Pulmonary artery endothelial cell (primary cell): ENCODE measurements around the gene DPP4. TPM values are rescaled to one million over a fixed set of nuclear protein-coding genes. Genes with fewer than 3 reads are reported as not detected.
"Not testable (repeated sequence)": the region's sequence is repeated elsewhere in the genome, so short reads cannot be mapped to it uniquely, and the experiment has no call there.

Experiments used
- DNase-seq: peaks from one replicate; pipeline ENCODE4 v3.0.0-alpha.2; 2011; ENCODE audit warnings: low read depth, low spot score
- total RNA-seq: library from RNA; depleted of rRNA; stranded (reverse); fragments of >200 nt; gene quantifications from 2 replicates; pipeline ENCODE4 v1.2.3, GENCODE V29; 2014

DPP4 gene
- total RNA-seq, 1 donor from 2014 or later = 9.2 TPM

DNA sequence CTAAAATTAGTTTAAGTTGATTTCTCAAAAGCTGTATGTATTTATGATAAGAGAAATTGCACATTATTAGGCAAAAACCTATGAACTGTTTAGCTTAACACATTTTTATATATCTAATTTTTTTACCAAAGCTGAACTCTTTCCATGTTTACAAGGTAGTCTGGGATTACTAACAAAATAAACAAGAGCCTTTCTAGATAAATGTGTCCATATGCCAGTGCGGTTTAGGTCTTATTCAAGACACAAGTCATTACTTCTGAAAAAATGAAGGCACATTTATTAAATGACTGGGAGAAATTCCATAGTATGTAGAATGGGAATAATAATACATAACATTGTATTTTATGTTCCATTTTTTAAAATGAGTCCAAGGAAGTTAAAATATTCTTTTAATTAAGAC, 82.0 kb downstream of the DPP4 start:
- DNase-seq = no peak

DNA sequence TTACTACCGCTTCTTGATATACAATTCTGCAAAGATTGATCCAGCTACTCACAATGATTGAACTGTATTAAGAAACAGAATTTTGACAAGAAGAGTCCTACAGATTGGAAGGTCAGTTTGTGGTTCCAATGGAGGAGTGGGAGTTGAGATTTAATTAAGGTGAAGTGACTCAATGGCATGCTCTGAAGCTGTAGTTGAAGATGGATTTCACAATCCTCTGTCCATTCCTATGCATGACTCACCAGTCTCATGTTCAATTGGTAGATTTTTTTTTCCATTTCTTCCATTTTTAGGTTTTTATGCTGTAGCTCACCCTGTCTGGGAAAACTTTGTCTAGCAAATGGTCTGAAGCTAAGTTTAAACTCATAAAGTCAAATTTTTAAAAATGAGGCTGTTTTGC, 83.3 kb downstream of the DPP4 start:
- DNase-seq = no peak

GRCh38 chr2:161990036-161990435, 84.0 kb downstream of the DPP4 start:
- DNase-seq = no peak

DNA sequence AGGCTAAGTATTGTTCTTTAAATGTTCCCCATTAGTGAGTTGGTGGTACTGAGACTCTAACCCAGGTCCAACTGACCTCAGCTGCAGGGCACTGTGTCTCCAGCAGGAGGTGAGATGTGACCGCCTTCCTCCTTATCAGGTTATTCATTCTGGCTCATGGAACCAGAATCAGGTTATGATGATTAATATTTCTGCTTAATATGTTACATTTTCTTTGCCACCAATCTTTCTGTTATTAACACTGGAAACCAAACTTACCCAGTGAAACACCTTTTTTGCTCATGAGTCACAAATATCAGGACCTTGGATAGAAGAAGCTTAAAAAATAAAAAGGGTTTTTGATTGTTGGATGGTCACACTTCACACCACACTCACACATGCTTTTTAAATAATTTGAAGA, 85.4 kb downstream of the DPP4 start:
- no peak for DNase-seq

DNA sequence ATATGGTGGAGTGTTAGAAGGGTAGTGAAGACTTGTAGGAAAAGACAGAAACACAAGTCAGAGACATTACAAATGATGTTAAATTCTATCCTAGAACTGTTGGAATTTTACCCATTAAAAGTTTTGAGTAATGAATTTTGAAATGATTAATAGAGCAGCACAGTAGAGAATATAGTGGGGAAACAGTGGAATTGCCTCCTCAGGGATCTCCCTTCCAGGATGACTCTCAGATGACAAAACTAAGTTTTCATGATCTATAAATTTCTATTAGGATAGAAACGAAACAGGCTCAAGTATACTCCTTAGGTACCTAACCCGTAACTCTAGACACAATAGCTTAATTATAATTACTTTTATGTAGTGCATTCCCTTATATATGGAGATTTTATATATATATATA, 86.7 kb downstream of the DPP4 start:
- no peak for DNase-seq

DNA sequence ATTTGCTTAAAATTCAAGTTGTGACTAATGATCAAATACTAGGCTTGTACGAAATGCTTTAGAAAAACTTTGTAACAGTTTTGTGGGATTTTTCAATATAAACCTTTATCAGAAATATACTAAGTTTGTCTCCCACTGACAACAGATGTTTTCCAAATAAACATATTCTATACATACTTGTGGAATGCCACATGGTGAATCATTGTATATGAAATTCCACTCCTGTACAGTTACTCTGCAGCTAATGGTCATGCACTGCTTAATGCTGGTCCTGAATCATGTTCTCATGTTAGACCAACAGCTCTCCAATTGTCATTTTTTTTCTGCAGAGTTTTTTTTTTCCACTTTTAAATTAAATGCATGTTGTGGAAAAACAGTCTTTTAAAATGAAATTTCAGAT, 90.1 kb downstream of the DPP4 start:
- DNase-seq = no peak

GRCh38 chr2:161983331-161983651, 90.7 kb downstream of the DPP4 start:
- no peak for DNase-seq

DNA sequence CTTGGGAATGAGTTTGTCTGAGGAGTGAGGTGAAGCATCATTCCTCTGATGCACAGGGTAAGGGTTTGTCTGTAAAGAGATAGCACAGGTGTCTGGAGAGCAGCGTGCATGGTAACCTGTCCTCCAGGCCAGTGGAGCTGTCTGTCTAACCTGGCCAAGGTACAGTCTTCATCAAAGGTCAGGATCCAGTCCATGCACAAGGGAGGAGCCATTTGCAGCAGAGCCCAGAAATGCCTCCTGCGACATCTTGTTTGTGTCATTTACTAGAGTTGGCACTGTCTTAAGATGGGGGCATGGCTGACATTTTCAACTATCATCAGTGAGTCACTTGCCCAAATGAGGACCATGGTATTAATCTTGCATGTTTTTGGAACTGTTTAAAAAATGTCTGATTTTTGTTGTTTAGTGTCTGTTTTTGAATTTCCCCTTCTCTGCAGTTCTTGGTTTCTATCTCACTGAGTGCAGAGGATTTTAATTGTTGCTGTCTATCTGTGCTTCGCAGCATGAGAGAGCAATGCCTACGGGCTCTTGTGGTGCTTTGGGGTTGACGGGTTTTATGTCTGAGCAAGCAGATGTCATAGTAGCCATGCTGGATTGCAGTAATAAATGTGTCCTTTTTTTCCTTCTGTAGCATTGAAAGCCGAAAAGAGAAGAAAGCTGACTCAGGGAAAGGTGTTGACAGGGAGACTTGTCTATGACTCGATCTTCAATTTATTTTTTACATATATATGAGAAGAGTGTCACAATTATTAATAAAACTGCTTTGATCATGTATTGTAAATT, 91.3 kb downstream of the DPP4 start:
- DNase-seq = no peak

- no peak for DNase-seq
Measured at GRCh38 chr2:161981679-161982250, 92.2 kb downstream of the DPP4 start.

DNA sequence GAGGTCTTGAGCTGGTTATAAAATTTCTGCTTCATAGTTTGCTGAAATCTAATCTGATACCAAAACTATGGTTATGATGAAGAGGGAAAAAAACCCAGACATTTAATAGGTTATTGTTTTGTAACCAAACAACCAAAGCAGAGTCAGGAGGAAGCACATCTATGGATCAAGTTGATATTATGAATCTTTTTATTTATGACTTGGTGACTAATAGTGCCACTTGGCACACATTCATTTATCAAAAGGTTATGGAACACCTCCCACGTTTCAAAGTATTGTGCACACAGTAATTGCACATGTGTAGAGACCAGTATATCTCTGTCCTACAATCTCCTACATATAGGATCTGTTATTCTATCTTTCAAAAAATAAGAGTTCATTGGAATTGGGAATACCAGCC, 93.0 kb downstream of the DPP4 start:
- no peak for DNase-seq

DNA sequence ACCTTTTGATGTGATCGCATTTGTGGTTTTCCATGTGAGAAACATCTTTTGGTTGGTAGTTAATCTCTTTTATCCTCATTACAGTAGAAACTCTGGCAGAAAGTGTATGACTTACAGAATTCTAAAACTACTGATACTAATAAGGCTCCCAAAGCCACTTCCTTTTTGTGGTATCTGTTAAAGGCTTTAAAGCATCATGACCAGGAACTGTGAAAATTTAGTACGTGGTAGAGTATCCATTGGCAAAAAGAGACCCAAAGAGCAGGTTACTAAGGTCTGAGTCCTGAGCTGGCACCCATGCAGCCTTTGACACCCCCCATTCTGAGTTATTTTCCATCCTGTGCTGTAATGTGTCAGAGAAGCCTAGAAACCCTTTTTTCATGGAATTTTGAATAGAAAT, 94.5 kb downstream of the DPP4 start:
- no peak for DNase-seq

GRCh38 chr2:161977926-161978325, 96.1 kb downstream of the DPP4 start:
- DNase-seq = not testable (repeated sequence)

DNA sequence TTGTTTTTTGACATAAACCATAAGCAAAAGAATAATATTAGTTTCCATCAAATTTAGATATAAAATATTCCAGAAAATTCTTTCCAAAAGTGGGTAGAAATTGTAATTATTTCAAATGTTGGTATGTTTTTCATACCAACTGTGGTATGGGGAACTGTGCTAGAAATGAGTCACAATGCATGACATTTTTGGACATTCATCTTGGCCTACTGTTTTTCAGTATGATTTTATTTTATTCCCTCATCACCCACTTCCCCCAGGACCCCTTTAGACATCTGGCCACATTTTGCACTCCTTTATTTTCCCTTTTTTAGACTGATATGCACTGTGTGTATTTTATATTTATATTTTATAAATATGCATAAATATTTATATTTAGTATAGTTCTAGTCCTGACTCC, 97.1 kb downstream of the DPP4 start:
- DNase-seq = no peak

DNA sequence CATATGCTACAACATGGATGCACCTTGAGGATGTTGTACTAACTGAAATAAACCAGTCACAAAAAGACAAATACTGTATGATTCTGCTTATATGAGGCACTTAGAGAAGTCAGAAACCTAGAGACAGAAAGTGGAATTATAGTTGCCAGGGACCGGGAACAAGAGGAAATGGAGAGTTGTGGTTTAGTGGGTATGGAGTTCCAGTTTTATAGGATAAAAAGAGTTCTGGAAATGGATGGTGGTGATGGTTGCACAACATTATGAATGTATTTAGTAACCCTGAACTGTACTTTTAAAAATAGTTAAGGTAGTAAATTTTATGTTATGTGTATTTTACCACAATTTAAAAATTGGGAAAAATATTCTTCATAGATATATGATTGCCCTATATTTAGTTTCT, 97.7 kb downstream of the DPP4 start:
- no peak for DNase-seq

- no peak for DNase-seq
Measured at GRCh38 chr2:161975813-161976160, 98.2 kb downstream of the DPP4 start.

DNA sequence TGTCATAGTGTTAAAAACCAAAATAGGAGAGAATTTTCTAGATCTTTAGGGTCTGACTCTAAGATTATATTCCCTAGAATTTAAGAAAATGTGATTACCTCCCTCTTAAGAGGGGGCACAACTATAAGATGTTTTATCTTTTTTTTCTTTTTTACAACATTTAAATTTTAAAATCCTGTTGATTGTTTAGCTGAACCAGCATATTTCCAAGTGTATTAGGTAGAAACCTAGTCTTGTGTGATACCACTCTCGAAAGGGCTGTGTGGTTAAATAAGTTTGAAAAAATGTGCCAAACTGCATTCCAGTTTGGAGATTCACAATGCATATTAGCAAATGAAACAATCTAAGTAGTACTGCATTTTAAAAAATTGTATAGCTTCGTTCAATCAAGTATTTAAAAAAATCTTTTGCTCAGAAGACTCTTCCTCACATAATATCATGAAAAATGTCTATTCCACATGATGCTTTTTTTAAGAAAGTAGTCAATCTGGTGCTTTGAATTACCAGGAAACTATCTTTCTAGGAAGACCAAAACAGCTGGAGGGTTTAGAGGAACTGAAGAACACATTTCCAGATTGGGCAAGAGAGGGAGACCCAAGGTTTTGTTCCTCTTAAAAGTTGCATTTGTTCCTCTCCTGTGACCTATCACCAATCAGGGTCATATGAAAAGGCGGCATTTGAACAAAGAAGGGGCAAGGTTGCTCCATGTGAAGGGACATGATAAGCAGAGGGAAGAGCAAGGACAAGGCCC, 98.8 kb downstream of the DPP4 start:
- DNase-seq = no peak

DNA sequence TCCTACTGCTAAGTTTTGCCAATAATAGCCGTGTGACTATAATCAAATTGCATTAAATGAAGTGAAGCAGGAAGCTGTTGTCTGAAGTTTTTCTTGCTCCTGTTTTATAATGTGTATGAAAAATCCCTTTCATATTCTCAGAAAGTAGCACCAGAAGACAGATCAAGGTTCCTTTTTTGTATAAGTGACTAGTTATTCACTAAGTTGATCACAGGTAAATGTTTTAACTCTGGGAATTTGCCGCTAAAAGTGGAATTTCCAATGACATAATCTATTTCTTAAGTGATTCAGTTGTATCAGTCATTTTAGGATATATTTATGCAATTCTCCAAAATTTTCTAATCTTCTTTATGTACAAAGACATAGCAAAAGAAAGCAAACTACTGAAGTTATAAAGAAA, 99.6 kb downstream of the DPP4 start:
- DNase-seq = no peak

DNA sequence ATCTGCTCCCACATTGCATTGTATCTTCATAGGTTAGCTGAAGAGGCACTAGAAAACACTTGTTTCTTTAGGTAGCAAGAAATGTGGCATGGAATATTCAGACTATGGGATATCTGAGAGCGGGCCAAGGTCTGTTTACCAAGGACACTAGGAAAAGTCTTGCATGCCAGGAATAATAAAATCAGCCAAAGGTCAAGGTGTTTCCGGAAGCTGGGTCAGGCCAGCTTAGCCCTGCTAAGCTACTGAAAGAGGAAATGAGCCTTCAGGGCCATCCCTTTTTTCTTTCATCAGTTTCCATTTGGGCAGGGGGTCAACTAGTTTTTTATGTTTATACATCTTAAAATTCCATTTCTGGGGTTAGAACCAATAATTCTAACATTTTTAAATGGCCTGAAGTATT, 101.1 kb downstream of the DPP4 start:
- DNase-seq = no peak

DNA sequence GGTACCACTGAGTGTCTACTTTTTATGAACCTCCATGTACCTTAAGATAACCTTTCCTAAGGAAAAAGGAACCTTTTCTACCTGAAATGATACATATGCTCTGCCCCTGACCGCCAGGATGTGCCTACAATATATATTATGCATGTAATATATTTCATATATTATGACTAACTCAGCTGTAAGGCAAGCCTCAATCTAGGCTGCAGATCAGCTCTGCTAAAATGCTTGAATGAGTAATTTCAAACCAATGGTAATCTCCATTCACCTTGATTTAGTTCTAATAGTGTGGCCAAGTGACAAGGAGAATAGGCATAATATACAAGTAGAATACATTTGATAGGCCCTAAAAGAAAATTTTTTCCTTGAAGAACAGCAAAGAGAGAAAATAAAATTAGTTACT, 101.8 kb downstream of the DPP4 start:
- no peak for DNase-seq

- DNase-seq = no peak
Measured at GRCh38 chr2:161971551-161971950, 102.5 kb downstream of the DPP4 start.

DNA sequence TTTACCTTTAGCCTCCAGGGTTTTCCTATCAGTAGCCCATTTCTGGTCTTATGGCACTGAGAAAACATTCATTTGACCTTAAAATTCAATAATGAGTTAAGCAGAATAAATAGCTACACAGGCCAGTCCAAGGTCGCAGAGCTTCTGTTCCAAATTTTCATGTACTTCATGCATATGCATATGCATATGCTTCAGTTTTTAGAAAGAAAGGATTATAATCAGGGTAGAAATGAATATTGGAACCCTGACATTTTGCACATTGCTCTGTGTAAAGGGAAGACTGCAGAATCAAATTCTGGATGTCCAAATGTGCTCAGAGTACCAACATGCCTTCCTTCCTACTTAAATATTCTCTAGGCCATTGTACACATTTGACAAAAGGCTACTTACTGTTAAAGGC, 104.9 kb downstream of the DPP4 start:
- no peak for DNase-seq

DNA sequence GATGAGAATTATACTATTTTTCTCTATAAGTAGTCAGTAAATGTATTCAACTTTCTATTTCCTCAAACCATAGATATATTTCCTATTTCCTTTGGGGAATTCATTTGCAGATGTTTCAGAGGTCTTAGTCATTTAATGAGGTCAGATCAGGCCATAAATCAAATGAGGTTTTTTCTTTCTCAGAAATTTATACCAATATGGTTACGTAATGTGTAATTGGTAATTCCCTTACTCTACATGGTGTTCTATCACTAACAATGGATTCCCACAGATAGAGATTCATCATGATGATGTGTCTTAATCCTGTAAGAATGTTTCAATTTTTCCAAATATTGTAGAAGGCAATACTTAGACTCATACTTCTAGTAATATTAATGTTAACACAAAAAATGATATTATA, 108.0 kb downstream of the DPP4 start:
- no peak for DNase-seq

- DNase-seq = no peak
Measured at GRCh38 chr2:161964160-161964559, 109.9 kb downstream of the DPP4 start.
